Panc1 (cell line): Measurements from ENCODE around the gene TIMM22. TPM values are rescaled to one million over a fixed set of nuclear protein-coding genes. Genes with fewer than 3 reads are reported as not detected.

Source experiments
- ATAC-seq: fragments of 200-7000 bp; cut with Tn5 transposase; 2 replicates; pipeline ENCODE4 v1.9.1; 2020; ENCODE audit warnings: mild to moderate bottlenecking, moderate library complexity
- BruUV-seq: library from RNA; stranded (reverse); fragments of 400-500 nt; replicated peaks from 2 replicates; lab custom pipeline; 2021; lab: Mats Ljungman, UMichigan
- CTCF ChIA-PET: fragments of 300-600 bp; sonication (Branson Sonifier 250); formaldehyde crosslinking; loops from one replicate; lab custom pipeline; 2022; ENCODE audit warnings: antibody characterized with exemption; lab: Charles Lee
- POLR2A ChIA-PET: fragments of 300-600 bp; sonication (Branson Sonifier 250); formaldehyde crosslinking; loops from one replicate; lab custom pipeline; 2022; ENCODE audit warnings: antibody characterized with exemption; lab: Charles Lee
- DNase-seq: peaks from one replicate; pipeline ENCODE4 v3.0.0-alpha.2; 2010; ENCODE audit warnings: low read depth, low spot score
- H3K27ac ChIP-seq: 2 replicates; pipeline ENCODE4 v1.5.1; 2011; ENCODE audit warnings: mild to moderate bottlenecking, low read length, inconsistent platforms
- H3K27me3 ChIP-seq: fragments of 200-500 bp; sonication (Bioruptor generic); 2 replicates; pipeline ENCODE4 v1.6.0; 2014; ENCODE audit warnings: low read length, inconsistent platforms; ENCODE audit not compliant: control insufficient read depth, insufficient read depth
- H3K36me3 ChIP-seq: fragments of 200-500 bp; sonication (Bioruptor generic); 2 replicates; pipeline ENCODE4 v1.5.1; 2014; ENCODE audit warnings: inconsistent platforms, mild to moderate bottlenecking, low read length, moderate library complexity; ENCODE audit not compliant: control insufficient read depth, insufficient read depth
- H3K4me1 ChIP-seq: 2 replicates; pipeline ENCODE4 v1.5.1; 2011; ENCODE audit warnings: inconsistent platforms, mild to moderate bottlenecking, low read length, moderate library complexity; ENCODE audit not compliant: control insufficient read depth, insufficient read depth
- H3K4me3 ChIP-seq, 2 experiments: 2 replicates each; pipeline ENCODE4 v1.5.1; 2011 to 2012; ENCODE audit warnings: low read depth in 2 of 2, low read length in 2 of 2, mild to moderate bottlenecking in 2 of 2, inconsistent platforms in 1 of 2, moderate library complexity in 1 of 2
- H3K9me3 ChIP-seq: fragments of 200-500 bp; sonication (Bioruptor generic); 2 replicates; pipeline ENCODE4 v1.5.1; 2014; ENCODE audit warnings: low read depth, mild to moderate bottlenecking, inconsistent platforms, low read length, moderate library complexity; ENCODE audit not compliant: control insufficient read depth, insufficient read depth
- CTCF ChIP-seq: fragments of 450-650 bp; IDR thresholded peaks from 2 replicates; pipeline ENCODE4 v1.5.1; 2017; ENCODE audit warnings: mild to moderate bottlenecking
- POLR2AphosphoS5 ChIP-seq: IDR thresholded peaks from 2 replicates; pipeline ENCODE4 v1.6.1; 2012; ENCODE audit warnings: mild to moderate bottlenecking, low read depth, low read length, moderate library complexity
- REST ChIP-seq, 2 experiments: IDR thresholded peaks; 2 replicates each; pipeline ENCODE4 v1.6.1; 2011 to 2012; ENCODE audit warnings: low read depth in 2 of 2, control low read depth in 1 of 2, low read length in 1 of 2, mild to moderate bottlenecking in 1 of 2, moderate library complexity in 1 of 2; ENCODE audit not compliant: insufficient read depth in 1 of 2
- SIN3A ChIP-seq: IDR thresholded peaks from 2 replicates; pipeline ENCODE4 v1.6.1; 2012; ENCODE audit warnings: low read depth, mild to moderate bottlenecking, low read length, moderate library complexity, borderline replicate concordance; ENCODE audit not compliant: insufficient read depth
- TCF7L2 ChIP-seq: IDR thresholded peaks from 2 replicates; pipeline ENCODE4 v1.6.1; 2011; ENCODE audit warnings: mild to moderate bottlenecking, low read depth, low read length, inconsistent platforms
- in situ Hi-C: cut with HindIII; loops from 2 replicates; pipeline ENCODE4 v1.10.0; 2016; ENCODE audit warnings: low sequenced_read_pairs, low pct_unique_long_range_greater_than_20kb
- intact Hi-C: fragments of 100-400 bp; cut with micrococcal nuclease; formaldehyde crosslinking; loops from one replicate; pipeline ENCODE4 v1.10.0; 2022; ENCODE audit not compliant: unreplicated experiment
- total RNA-seq: library from RNA; stranded (reverse); gene quantifications from one replicate; pipeline ENCODE4 v1.2.1, GENCODE V29; 2021; ENCODE audit not compliant: unreplicated experiment

The TIMM22 gene
- total RNA-seq, 1 experiment from 2014 or later: 10.2 TPM

GRCh38 chr17:981292-981658 is 15.7 kb upstream of the TIMM22 start:
- H3K4me3 ChIP-seq: peak overlapping the region; percentile 3 to 18; a peak in 2 of 4 replicates
- TF ChIP-seq CTCF: no peak; the same call in 1 of the 2 replicates
- TF ChIP-seq REST (IDR thresholded peaks at IDR 0.05; ENCODE audit: insufficient read depth in 1 of 2, low read depth in 2 of 2, low read length in 1 of 2): no peak
- no peak for TF ChIP-seq POLR2AphosphoS5
- no peak for TF ChIP-seq SIN3A
- TF ChIP-seq TCF7L2: no peak
- peaks cover 6% of the 10 kb centered on the region for H3K4me1 ChIP-seq
- in situ Hi-C loops (no loop called here), intact Hi-C loops (loop anchor here (5.0 kb wide), 1 partner anchor 184 kb away; no protein-coding TSS in a partner anchor)
- no peak for DNase-seq
- no peaks in the 10 kb centered on the region; the same call in 1 of the 2 replicates for H3K36me3 ChIP-seq
- no peak for ATAC-seq
- H3K27ac ChIP-seq: peak overlapping the region; percentile 61
- no peaks in the 10 kb centered on the region for H3K9me3 ChIP-seq
- CTCF ChIA-PET: interaction anchor here (0.7 to 1.3 kb wide), 5 partner anchors 27 to 197 kb away, joined by 3 to 14 read pairs (median 3); no protein-coding TSS in a partner anchor
- TSS peak; percentile 94 for BruUV-seq
- POLR2A ChIA-PET: no interaction called here
- no peaks in the 10 kb centered on the region for H3K27me3 ChIP-seq

- ATAC-seq: no peak
- no peak for DNase-seq
- Histone ChIP-seq H3K27me3 (no peaks in the 10 kb centered on the region), H3K4me1 (peaks cover 3% of the 10 kb centered on the region; the same call in 1 of the 2 replicates), H3K4me3 (no peak overlapping the region), H3K9me3 (no peaks in the 10 kb centered on the region), H3K27ac (no peak overlapping the region), H3K36me3 (no peaks in the 10 kb centered on the region)
- ChIA-PET CTCF (no interaction called here), POLR2A (no interaction called here)
- intact Hi-C loops: loop anchor here (5.0 kb wide), 1 partner anchor 187 kb away; no protein-coding TSS in a partner anchor
- no peak for TF ChIP-seq POLR2AphosphoS5
- TF ChIP-seq TCF7L2: no peak
- no peak for TF ChIP-seq SIN3A
- TF ChIP-seq REST (IDR thresholded peaks at IDR 0.05; ENCODE audit: insufficient read depth in 1 of 2, low read depth in 2 of 2, low read length in 1 of 2): no peak
- TF ChIP-seq CTCF: no peak
- in situ Hi-C loops: no loop called here
- BruUV-seq: no TSS peak
Measured at GRCh38 chr17:983921-984320, 13.0 kb upstream of the TIMM22 start.
